ENCODE results near the gene ILRUN. TPM values are rescaled to one million over a fixed set of nuclear protein-coding genes. Genes with fewer than 3 reads are reported as not detected.
"Not testable (repeated sequence)": the region's sequence is repeated elsewhere in the genome, so short reads cannot be mapped to it uniquely, and the experiment has no call there.

The ILRUN gene
- total and polyA plus RNA-seq, 9 donors = 29.4 to 86.5 (median 47.6) TPM

DNA sequence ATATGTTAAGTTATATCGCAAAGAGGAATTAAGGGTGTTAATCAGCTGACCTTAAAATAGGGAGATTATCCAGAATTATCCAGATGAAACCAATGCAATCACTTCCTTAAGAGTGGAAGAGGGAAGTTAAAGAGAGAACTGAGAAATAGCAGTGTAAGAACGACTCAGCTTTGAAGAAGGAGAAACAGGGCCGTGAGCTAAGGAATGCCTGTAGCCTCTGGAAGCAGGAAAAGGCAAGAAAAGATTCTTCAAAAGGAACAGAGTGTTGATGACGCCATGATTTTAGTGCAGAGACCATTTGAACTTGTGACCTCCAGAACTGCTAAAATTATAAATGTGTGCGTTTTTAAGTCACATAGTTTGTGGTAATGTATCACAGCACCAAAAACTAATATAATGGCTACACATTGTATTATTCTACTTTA, 32.7 kb downstream of the ILRUN start:
- no peaks in the 10 kb centered on the region for H3K36me3 ChIP-seq
- no peaks in the 10 kb centered on the region for H3K9me3 ChIP-seq
- H3K4me3 ChIP-seq = no peak overlapping the region
- no peaks in the 10 kb centered on the region for H3K27me3 ChIP-seq
- TF ChIP-seq POLR2A (IDR thresholded peaks at IDR 0.05) (no peak), EP300 (IDR thresholded peaks at IDR 0.05) (no peak), CTCF (IDR thresholded peaks at IDR 0.05) (no peak)
- 78 to 87% (median 87%) methylated on average over 5 of the region's 5 CpGs for WGBS, 3 donors
- no peak overlapping the region for H3K27ac ChIP-seq
- no peak for DNase-seq
- intact Hi-C loops (cut with DNase I) = no loop called here
- peaks cover 4% of the 10 kb centered on the region for H3K4me1 ChIP-seq (ENCODE audit: insufficient read depth)

DNA sequence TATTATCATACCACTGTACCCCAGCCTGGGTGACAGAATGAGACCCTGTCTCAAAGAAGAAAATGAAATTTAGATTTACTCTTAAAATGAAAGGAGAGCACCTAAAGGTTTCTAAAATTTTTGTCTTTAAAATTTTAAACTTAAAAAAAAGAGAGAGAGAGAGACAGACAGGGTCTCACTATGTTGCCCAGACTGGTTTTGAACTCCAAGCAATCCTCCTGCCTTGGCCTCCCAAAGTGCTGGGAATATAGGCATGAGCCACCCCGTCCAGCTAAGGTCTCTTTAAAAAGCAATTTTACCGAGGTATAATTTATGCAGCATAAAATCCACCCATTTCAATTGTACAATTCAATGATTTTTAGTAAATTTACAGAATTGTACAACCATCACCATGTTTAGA, 33.2 kb downstream of the ILRUN start:
- Histone ChIP-seq H3K9me3 (no peaks in the 10 kb centered on the region), H3K36me3 (no peaks in the 10 kb centered on the region), H3K4me3 (no peak overlapping the region), H3K4me1 (ENCODE audit: insufficient read depth) (peaks cover 6% of the 10 kb centered on the region), H3K27ac (no peak overlapping the region), H3K27me3 (no peaks in the 10 kb centered on the region)
- intact Hi-C loops (cut with DNase I) = no loop called here
- no peak for TF ChIP-seq EP300 (IDR thresholded peaks at IDR 0.05)
- 90 to 96% (median 93%) methylated on average over 2 of the region's 2 CpGs for WGBS, 3 donors
- no peak for DNase-seq

DNA sequence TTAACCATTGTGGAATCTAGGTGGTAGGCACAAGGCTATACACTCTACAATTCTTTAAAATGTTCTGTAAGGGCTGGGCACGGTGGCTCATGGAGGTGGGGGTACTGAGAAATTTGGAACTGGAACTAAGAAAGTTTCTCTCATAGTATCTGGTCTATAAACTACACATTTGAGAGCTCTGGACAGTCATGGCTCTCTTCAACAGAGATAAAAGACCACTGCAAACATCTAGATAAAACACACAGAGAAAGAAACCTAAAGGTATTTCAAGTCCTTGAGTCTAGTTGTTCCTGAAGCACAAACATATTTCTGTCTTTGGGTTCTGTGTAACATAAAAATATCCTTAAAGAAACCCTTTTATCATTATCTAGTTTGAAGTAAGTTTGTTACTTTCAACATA, 35.2 kb downstream of the ILRUN start:
- Histone ChIP-seq H3K36me3 (no peaks in the 10 kb centered on the region), H3K27me3 (no peaks in the 10 kb centered on the region), H3K4me3 (no peak overlapping the region), H3K27ac (no peak overlapping the region), H3K4me1 (ENCODE audit: insufficient read depth) (peaks cover 12% of the 10 kb centered on the region), H3K9me3 (no peaks in the 10 kb centered on the region)
- TF ChIP-seq POLR2A (IDR thresholded peaks at IDR 0.05) (no peak), EP300 (IDR thresholded peaks at IDR 0.05) (no peak), CTCF (IDR thresholded peaks at IDR 0.05) (no peak)
- 87 to 89% (median 88%) methylated on average over 1 of the region's 1 CpG for WGBS, 3 donors
- no peak for DNase-seq
- intact Hi-C loops (cut with DNase I) = no loop called here

- TF ChIP-seq CTCF (IDR thresholded peaks at IDR 0.05) (no peak), EP300 (IDR thresholded peaks at IDR 0.05) (no peak), POLR2A (IDR thresholded peaks at IDR 0.05) (no peak)
- WGBS, 3 donors = 91 to 95% (median 94%) methylated on average over 7 of the region's 7 CpGs
- peaks cover 11% of the 10 kb centered on the region for H3K4me1 ChIP-seq (ENCODE audit: insufficient read depth)
- intact Hi-C loops (cut with DNase I) = no loop called here
- no peak for DNase-seq
- H3K27me3 ChIP-seq = no peaks in the 10 kb centered on the region
- no peaks in the 10 kb centered on the region for H3K9me3 ChIP-seq
- no peak overlapping the region for H3K27ac ChIP-seq
- no peak overlapping the region for H3K4me3 ChIP-seq
- no peaks in the 10 kb centered on the region for H3K36me3 ChIP-seq
Observed at GRCh38 chr6:34658605-34659265, 37.8 kb downstream of the ILRUN start.

GRCh38 chr6:34657979-34658480, 38.5 kb downstream of the ILRUN start:
- Histone ChIP-seq H3K4me1 (ENCODE audit: insufficient read depth) (peaks cover 10% of the 10 kb centered on the region), H3K27ac (peak overlapping the region; percentile 65 to 79), H3K4me3 (peak overlapping the region; percentile 26)
- H3K27me3 ChIP-seq; intact Hi-C loops (cut with DNase I); H3K36me3 ChIP-seq; H3K9me3 ChIP-seq; DNase-seq: not testable (repeated sequence)
- 39 to 43% (median 40%) methylated on average over 6 of the region's 6 CpGs for WGBS, 3 donors

All from ovary (tissue), 9 donors.